OCI-LY3 (cell line): ENCODE data around the gene TM4SF18.

Experiments used
- EZH2phosphoT487 ChIP-seq: fragments of 200-600 bp; shearing (Covaris generic); IDR thresholded peaks from 2 replicates; pipeline ENCODE4 v1.6.1; 2018; ENCODE audit warnings: antibody characterized with exemption, mixed run types, low read depth
- TF ChIP-seq, protein P1 (sequence below): fragments of 200-600, 300-600 bp; sonication (generic); IDR thresholded peaks from 2 replicates; pipeline ENCODE4 v1.5.1; 2014; ENCODE audit warnings: antibody characterized with exemption, low read length, low read depth

DNA sequence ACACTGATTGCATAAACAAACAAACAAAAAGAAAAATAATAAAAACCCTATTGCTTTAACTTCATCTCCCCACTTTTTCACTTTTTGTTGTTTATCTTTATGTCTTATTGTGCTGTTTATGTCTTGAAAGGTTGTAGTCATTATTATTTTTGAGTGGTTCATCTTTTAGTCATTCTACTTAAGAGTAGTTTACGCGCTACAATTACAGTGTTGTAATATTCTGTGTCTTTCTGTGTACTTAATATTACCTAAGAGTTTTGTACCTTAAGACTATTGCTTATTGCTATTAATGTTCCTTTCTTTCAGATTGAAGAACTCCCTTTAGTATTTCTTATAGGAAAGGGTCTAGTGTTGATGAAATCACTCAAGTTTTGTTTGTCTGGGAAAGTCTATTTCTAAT lies 28.1 kb downstream of the TM4SF18 start:
- TF ChIP-seq, protein P1, sequence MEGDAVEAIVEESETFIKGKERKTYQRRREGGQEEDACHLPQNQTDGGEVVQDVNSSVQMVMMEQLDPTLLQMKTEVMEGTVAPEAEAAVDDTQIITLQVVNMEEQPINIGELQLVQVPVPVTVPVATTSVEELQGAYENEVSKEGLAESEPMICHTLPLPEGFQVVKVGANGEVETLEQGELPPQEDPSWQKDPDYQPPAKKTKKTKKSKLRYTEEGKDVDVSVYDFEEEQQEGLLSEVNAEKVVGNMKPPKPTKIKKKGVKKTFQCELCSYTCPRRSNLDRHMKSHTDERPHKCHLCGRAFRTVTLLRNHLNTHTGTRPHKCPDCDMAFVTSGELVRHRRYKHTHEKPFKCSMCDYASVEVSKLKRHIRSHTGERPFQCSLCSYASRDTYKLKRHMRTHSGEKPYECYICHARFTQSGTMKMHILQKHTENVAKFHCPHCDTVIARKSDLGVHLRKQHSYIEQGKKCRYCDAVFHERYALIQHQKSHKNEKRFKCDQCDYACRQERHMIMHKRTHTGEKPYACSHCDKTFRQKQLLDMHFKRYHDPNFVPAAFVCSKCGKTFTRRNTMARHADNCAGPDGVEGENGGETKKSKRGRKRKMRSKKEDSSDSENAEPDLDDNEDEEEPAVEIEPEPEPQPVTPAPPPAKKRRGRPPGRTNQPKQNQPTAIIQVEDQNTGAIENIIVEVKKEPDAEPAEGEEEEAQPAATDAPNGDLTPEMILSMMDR = no peak
- TF ChIP-seq EZH2phosphoT487 = no peak
